MM.1S (cell line): Measurements from ENCODE around the gene DOP1A.
A peak's percentile ranks its signal among the peaks of the same experiment; 100 is the strongest.

Source experiments
- DNase-seq: peaks from one replicate; pipeline ENCODE4 v3.0.0-alpha.2; 2015
- H2AFZ ChIP-seq: fragments of 300-600 bp; sonication (generic); 2 replicates; pipeline ENCODE4 v1.6.0; 2016; ENCODE audit warnings: antibody characterized with exemption, low read length
- H3F3A ChIP-seq: fragments of 300-600 bp; sonication (generic); 2 replicates; pipeline ENCODE4 v1.6.1; 2016; ENCODE audit warnings: mild to moderate bottlenecking, antibody characterized with exemption, low read length, moderate library complexity, mixed read lengths; ENCODE audit not compliant: insufficient read depth
- H3K27ac ChIP-seq: fragments of 300-600 bp; sonication (generic); 2 replicates; pipeline ENCODE4 v1.5.1; 2016; ENCODE audit warnings: mild to moderate bottlenecking, low read length
- H3K27me3 ChIP-seq: fragments of 300-600 bp; sonication (generic); replicated peaks from 2 replicates; pipeline ENCODE4 v1.6.0; 2016; ENCODE audit warnings: low read length; ENCODE audit not compliant: insufficient read depth
- H3K36me3 ChIP-seq: fragments of 300-600 bp; sonication (generic); replicated peaks from 2 replicates; pipeline ENCODE4 v1.6.1; 2016; ENCODE audit warnings: mild to moderate bottlenecking, low read length, mixed read lengths; ENCODE audit not compliant: insufficient read depth
- H3K4me1 ChIP-seq: fragments of 300-600 bp; sonication (generic); 2 replicates; pipeline ENCODE4 v1.6.1; 2016; ENCODE audit warnings: low read length, mixed read lengths
- H3K4me2 ChIP-seq: fragments of 300-600 bp; sonication (generic); 2 replicates; pipeline ENCODE4 v1.6.0; 2016; ENCODE audit warnings: low read depth, low read length
- H3K4me3 ChIP-seq: fragments of 300-600 bp; sonication (generic); 2 replicates; pipeline ENCODE4 v1.5.1; 2016; ENCODE audit warnings: low read length, mixed read lengths
- H3K79me2 ChIP-seq: fragments of 300-600 bp; sonication (generic); 2 replicates; pipeline ENCODE4 v1.6.1; 2016; ENCODE audit warnings: mixed run types, low read length, mixed read lengths
- H3K9ac ChIP-seq: fragments of 300-600 bp; sonication (generic); 2 replicates; pipeline ENCODE4 v1.6.1; 2016; ENCODE audit warnings: low read length, mixed read lengths
- H3K9me2 ChIP-seq: fragments of 300-600 bp; sonication (generic); replicated peaks from 2 replicates; pipeline ENCODE4 v1.6.1; 2016; ENCODE audit warnings: mild to moderate bottlenecking, low read length, mixed read lengths; ENCODE audit not compliant: insufficient read depth
- H3K9me3 ChIP-seq: fragments of 300-600 bp; sonication (generic); replicated peaks from 2 replicates; pipeline ENCODE4 v1.6.1; 2016; ENCODE audit warnings: mild to moderate bottlenecking, low read length, mixed read lengths; ENCODE audit not compliant: insufficient read depth
- H4K20me1 ChIP-seq: fragments of 300-600 bp; sonication (generic); 2 replicates; pipeline ENCODE4 v1.6.1; 2016; ENCODE audit warnings: mild to moderate bottlenecking, low read length, moderate library complexity, mixed read lengths; ENCODE audit not compliant: insufficient read depth
- EZH2 ChIP-seq: fragments of 300-600 bp; sonication (generic); optimal IDR thresholded peaks from 2 replicates; pipeline ENCODE3; 2017; ENCODE audit warnings: low read depth, mild to moderate bottlenecking, antibody characterized with exemption, low read length, mixed read lengths
- EZH2phosphoT487 ChIP-seq: fragments of 300-600 bp; sonication (generic); IDR thresholded peaks from 2 replicates; pipeline ENCODE4 v1.6.1; 2018; ENCODE audit warnings: antibody characterized with exemption, low read length
- TF ChIP-seq, protein P1 (sequence below): fragments of 300-600 bp; sonication (generic); IDR thresholded peaks from 2 replicates; pipeline ENCODE4 v1.5.1; 2016; ENCODE audit warnings: antibody characterized with exemption, low read length, mixed read lengths

Gene DOP1A

DNA sequence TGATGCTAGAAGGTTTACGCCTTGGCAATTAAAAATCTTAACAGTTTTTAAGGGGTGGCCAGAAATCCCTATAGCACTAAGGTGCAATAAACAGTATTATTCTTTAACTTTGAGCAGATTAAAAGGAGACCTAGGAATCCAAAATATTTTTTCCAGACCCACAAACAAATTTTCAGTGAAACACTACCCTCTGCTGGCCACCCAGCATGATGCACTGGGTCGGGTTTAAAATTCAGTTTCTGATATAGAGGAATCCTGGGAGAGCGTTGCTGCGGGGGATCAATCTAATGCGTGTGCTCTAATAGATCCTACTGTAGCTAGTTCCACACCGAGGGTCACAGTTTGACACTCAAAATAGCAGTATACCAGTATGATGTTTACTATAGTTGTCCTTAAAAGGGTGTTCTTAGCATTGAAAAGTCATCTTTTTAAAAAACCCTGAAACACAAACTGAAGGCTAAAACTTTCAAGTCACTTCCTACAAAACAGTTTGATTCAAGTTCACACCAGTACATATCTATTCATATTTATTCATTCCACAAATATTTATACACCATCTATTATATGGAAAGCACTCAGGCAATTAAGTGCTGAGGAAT is 12.0 kb upstream of the DOP1A start:
- H3K4me2 ChIP-seq: no peak overlapping the region
- H3K27me3 ChIP-seq: no peaks in the 10 kb centered on the region
- H3K4me1 ChIP-seq: peaks cover 4% of the 10 kb centered on the region
- peaks cover 5% of the 10 kb centered on the region; the same call in 1 of the 2 replicates for H3F3A ChIP-seq
- H3K27ac ChIP-seq: no peak overlapping the region
- H3K9me2 ChIP-seq: no peaks in the 10 kb centered on the region
- H3K36me3 ChIP-seq: no peaks in the 10 kb centered on the region
- H4K20me1 ChIP-seq: no peaks in the 10 kb centered on the region
- H2AFZ ChIP-seq: no peak overlapping the region
- peak; percentile 35 for DNase-seq
- no peak overlapping the region for H3K4me3 ChIP-seq
- H3K79me2 ChIP-seq: peaks cover 11% of the 10 kb centered on the region
- no peaks in the 10 kb centered on the region for H3K9me3 ChIP-seq
- TF ChIP-seq EZH2phosphoT487 (no peak), EZH2 (no peak)
- TF ChIP-seq, protein P1, sequence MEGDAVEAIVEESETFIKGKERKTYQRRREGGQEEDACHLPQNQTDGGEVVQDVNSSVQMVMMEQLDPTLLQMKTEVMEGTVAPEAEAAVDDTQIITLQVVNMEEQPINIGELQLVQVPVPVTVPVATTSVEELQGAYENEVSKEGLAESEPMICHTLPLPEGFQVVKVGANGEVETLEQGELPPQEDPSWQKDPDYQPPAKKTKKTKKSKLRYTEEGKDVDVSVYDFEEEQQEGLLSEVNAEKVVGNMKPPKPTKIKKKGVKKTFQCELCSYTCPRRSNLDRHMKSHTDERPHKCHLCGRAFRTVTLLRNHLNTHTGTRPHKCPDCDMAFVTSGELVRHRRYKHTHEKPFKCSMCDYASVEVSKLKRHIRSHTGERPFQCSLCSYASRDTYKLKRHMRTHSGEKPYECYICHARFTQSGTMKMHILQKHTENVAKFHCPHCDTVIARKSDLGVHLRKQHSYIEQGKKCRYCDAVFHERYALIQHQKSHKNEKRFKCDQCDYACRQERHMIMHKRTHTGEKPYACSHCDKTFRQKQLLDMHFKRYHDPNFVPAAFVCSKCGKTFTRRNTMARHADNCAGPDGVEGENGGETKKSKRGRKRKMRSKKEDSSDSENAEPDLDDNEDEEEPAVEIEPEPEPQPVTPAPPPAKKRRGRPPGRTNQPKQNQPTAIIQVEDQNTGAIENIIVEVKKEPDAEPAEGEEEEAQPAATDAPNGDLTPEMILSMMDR: peak; percentile 75
- H3K9ac ChIP-seq: no peak overlapping the region

DNA sequence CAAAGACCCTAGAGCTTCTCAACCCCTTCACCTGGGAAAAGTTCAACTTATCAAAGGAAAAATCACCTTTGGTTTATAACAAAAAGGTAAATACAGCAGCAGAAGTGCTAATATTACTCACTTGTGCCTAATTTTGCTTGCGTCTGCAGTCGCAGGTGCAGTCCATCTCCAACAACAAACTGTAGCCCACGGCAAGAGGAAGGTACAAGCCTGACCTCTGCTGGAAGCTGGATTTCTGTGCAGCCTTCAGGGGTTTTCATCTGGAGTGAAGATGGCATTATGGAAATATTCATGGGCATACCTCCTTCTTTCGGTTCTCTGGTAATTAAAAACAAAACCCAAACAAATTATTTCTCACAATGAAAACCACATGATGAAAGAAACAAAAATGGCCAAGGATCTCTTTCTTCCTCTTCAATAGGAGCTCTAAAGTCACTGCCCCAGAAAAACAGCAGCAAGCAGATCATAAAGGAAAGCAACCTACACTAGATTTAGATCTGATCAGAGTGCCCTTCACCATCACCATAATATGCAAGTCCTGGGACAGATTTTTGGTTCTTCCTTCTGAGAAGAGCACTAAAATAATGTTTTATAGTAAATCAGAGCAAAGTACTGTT is 9.7 kb upstream of the DOP1A start:
- H3K27me3 ChIP-seq: no peaks in the 10 kb centered on the region
- peak; percentile 83 for DNase-seq
- no peaks in the 10 kb centered on the region for H3K9me2 ChIP-seq
- peak overlapping the region; percentile 33; the same call in 1 of the 2 replicates for H3K4me2 ChIP-seq
- H3K9me3 ChIP-seq: no peaks in the 10 kb centered on the region
- peaks cover 4% of the 10 kb centered on the region for H3K4me1 ChIP-seq
- peaks cover 12% of the 10 kb centered on the region for H3K79me2 ChIP-seq
- peak overlapping the region; percentile 35; the same call in 1 of the 2 replicates for H2AFZ ChIP-seq
- H3K27ac ChIP-seq: peak overlapping the region; percentile 49; the same call in 1 of the 2 replicates
- no peaks in the 10 kb centered on the region for H3K36me3 ChIP-seq
- H4K20me1 ChIP-seq: no peaks in the 10 kb centered on the region
- H3F3A ChIP-seq: peaks cover 5% of the 10 kb centered on the region; the same call in 1 of the 2 replicates
- TF ChIP-seq, protein P1: peak; percentile 87
- TF ChIP-seq EZH2phosphoT487 (no peak), EZH2 (no peak)
- H3K4me3 ChIP-seq: no peak overlapping the region
- no peak overlapping the region for H3K9ac ChIP-seq

DNA sequence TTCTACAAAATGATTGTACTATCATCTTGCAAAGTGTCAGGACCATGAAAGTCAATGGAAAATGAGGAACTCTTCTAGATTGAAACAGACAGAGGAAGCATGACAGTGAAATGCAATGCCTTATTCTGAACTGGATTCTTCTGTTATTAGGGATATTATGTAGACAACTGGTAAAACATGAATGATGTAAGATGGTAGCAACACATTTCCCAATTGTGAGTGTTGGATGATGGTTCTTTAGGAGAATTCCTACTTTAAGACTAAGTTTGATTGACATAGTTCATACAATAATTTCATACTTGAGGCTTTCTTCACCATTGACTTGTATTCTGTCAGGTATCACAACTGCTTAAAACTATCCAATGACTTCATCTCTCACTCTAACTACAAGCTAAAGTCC is 6.3 kb upstream of the DOP1A start:
- no peaks in the 10 kb centered on the region for H3K9me3 ChIP-seq
- H4K20me1 ChIP-seq: no peaks in the 10 kb centered on the region
- H3K4me1 ChIP-seq: peaks cover 17% of the 10 kb centered on the region
- no peaks in the 10 kb centered on the region for H3K36me3 ChIP-seq
- no peak overlapping the region for H3K27ac ChIP-seq
- TF ChIP-seq, protein P1: no peak
- TF ChIP-seq EZH2 (no peak), EZH2phosphoT487 (no peak)
- DNase-seq: no peak
- H3K27me3 ChIP-seq: no peaks in the 10 kb centered on the region
- H3K79me2 ChIP-seq: peaks cover 27% of the 10 kb centered on the region
- H3K4me2 ChIP-seq: no peak overlapping the region
- peaks cover 5% of the 10 kb centered on the region; the same call in 1 of the 2 replicates for H3F3A ChIP-seq
- H3K9me2 ChIP-seq: no peaks in the 10 kb centered on the region
- no peak overlapping the region for H3K9ac ChIP-seq
- no peak overlapping the region for H2AFZ ChIP-seq
- no peak overlapping the region for H3K4me3 ChIP-seq
